ENCODE measurements around the gene SHC3.

SHC3 gene

GRCh38 chr9:88986776-88987175 is 191.8 kb downstream of the SHC3 start:
- TF ChIP-seq RAD21 (IDR thresholded peaks at IDR 0.05; ENCODE audit: low read depth) (no peak), YY1 (IDR thresholded peaks at IDR 0.05; ENCODE audit: low read depth) (no peak), TAF1 (IDR thresholded peaks at IDR 0.05; ENCODE audit: low read depth) (no peak), USF1 (IDR thresholded peaks at IDR 0.05) (no peak), REST (IDR thresholded peaks at IDR 0.05; ENCODE audit: low read depth) (no peak), EP300 (IDR thresholded peaks at IDR 0.05; ENCODE audit: borderline replicate concordance) (no peak), FOXM1 (IDR thresholded peaks at IDR 0.05; ENCODE audit: borderline replicate concordance, low read depth) (no peak), CREB1 (IDR thresholded peaks at IDR 0.05; ENCODE audit: low read depth) (no peak), CEBPB (IDR thresholded peaks at IDR 0.05) (no peak), NFIC (IDR thresholded peaks at IDR 0.05) (no peak), EGR1 (IDR thresholded peaks at IDR 0.05) (no peak), ZBTB7A (IDR thresholded peaks at IDR 0.05; ENCODE audit: low read depth) (no peak), MAX (IDR thresholded peaks at IDR 0.05) (no peak), TEAD4 (IDR thresholded peaks at IDR 0.05) (no peak), TCF12 (IDR thresholded peaks at IDR 0.05; ENCODE audit: low read depth) (no peak)

GRCh38 chr9:88985616-88986015 is 193.0 kb downstream of the SHC3 start:
- TF ChIP-seq REST (IDR thresholded peaks at IDR 0.05; ENCODE audit: low read depth) (no peak), TEAD4 (IDR thresholded peaks at IDR 0.05) (no peak), EP300 (IDR thresholded peaks at IDR 0.05; ENCODE audit: borderline replicate concordance) (no peak), TCF12 (IDR thresholded peaks at IDR 0.05; ENCODE audit: low read depth) (no peak), TAF1 (IDR thresholded peaks at IDR 0.05; ENCODE audit: low read depth) (no peak), USF1 (IDR thresholded peaks at IDR 0.05) (no peak), CEBPB (IDR thresholded peaks at IDR 0.05) (no peak), YY1 (IDR thresholded peaks at IDR 0.05; ENCODE audit: low read depth) (no peak), ZBTB7A (IDR thresholded peaks at IDR 0.05; ENCODE audit: low read depth) (no peak), RAD21 (IDR thresholded peaks at IDR 0.05; ENCODE audit: low read depth) (no peak)

- TF ChIP-seq CEBPB (IDR thresholded peaks at IDR 0.05) (no peak), TAF1 (IDR thresholded peaks at IDR 0.05; ENCODE audit: low read depth) (no peak), FOXM1 (IDR thresholded peaks at IDR 0.05; ENCODE audit: borderline replicate concordance, low read depth) (no peak), CREB1 (IDR thresholded peaks at IDR 0.05; ENCODE audit: low read depth) (no peak), TEAD4 (IDR thresholded peaks at IDR 0.05) (no peak), EP300 (IDR thresholded peaks at IDR 0.05; ENCODE audit: borderline replicate concordance) (no peak), ZBTB7A (IDR thresholded peaks at IDR 0.05; ENCODE audit: low read depth) (no peak), EGR1 (IDR thresholded peaks at IDR 0.05) (no peak), RAD21 (IDR thresholded peaks at IDR 0.05; ENCODE audit: low read depth) (no peak)
These were observed 194.1 kb downstream of the SHC3 start for GRCh38 chr9:88984543-88984883.

GRCh38 chr9:88983865-88984542 is 194.6 kb downstream of the SHC3 start:
- TF ChIP-seq EGR1 (IDR thresholded peaks at IDR 0.05), result no peak
- TF ChIP-seq REST (IDR thresholded peaks at IDR 0.05; ENCODE audit: low read depth), result no peak

- TF ChIP-seq USF1 (IDR thresholded peaks at IDR 0.05) (no peak), ZBTB7A (IDR thresholded peaks at IDR 0.05; ENCODE audit: low read depth) (no peak), EP300 (IDR thresholded peaks at IDR 0.05; ENCODE audit: borderline replicate concordance) (no peak), RAD21 (IDR thresholded peaks at IDR 0.05; ENCODE audit: low read depth) (no peak), FOXM1 (IDR thresholded peaks at IDR 0.05; ENCODE audit: borderline replicate concordance, low read depth) (no peak)
These were observed 197.8 kb downstream of the SHC3 start for GRCh38 chr9:88980740-88981203.

Measured in Ishikawa (cell line).